ENCODE data around the gene ULBP3.
"Not testable (repeated sequence)": the region's sequence is repeated elsewhere in the genome, so short reads cannot be mapped to it uniquely, and the experiment has no call there.

ULBP3 gene

DNA sequence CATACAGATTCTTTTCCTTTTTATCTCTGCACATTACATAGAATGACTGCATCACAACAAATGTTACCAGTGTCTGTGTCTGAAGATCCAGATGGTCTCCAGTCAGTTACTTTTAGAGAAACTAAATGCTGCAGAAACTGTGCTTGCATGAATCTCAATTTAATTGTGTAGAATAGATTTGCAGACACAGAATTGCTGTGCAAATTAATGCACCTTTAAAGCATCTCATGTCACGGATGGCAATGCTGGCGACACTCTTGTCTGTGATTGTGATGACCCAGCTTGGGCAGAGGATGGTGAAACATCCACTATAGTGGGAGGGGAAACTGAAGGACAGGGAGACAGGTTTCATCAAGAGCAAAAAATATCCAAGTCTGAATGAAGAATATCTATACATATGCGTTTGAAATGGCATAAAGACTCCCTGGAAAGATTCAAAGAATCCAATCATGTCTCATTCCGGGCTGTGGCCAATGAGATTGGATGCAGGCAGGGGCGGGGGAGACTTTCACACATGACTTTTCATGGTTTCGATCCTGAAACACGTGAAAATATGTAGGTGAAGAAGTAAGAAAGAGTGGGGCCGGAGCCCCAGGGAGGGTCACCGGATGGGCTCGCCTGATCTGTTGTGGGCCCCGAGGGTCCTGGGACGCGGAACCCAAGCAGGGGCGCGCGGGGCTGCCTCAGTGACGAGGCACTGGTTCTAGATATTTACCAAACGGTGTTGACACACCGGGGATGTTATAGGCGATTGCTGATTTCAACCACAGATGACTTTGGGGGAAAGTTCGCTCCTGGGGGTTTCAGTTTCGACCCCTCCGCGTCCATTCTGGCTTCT lies 54.9 kb downstream of the ULBP3 start:
- not testable (repeated sequence) for DNase-seq

DNA sequence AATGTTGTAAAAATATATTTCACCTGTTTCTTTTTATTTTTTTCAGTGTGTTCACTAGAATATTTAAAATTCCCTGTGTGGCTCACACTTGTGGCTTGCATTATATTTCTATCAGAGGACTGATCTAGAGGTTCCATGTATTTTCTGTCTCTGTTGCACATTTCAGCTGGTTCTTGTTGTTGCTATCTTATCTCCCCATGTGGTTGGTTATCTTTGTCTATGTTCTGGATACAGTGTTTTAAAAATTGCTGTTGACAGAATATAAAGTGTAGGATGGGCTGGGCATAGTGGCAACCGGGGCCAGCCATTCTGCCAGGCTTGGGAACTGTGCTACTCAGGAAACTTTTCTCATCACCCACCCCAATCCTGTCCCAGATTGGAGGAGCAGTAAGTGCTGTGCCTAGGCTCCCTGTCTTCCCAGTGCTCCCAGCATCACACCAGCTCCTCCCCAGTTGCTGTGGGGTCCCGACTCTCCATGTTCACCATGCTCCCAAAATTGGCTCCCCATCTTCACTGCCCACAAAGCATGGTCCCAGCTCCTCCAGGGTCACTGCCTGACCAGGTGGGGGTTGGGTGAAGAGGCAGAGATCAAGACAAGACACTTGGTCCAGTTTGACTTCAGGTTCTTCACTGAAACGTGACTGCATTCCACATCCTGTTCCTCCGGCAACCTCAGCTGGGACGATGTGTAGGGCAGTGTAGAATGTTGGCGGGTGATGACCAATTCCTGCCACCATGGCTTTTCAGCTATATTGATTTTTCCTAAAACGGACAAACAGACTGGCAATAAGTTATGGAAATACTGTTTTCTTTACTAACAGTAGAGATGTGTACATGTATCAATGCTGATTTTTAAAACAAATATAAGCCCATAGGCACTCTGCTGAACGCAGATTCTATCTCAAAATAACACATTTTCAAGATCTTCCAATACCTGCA lies 55.8 kb downstream of the ULBP3 start:
- DNase-seq: not testable (repeated sequence)
